HEK293 (cell line): Measurements from ENCODE around the gene SPP2.

Source experiments
- CTCF ChIA-PET: fragments of 350-600 bp; formaldehyde crosslinking; extraction: SDS; loops from one replicate; lab custom pipeline; 2021; ENCODE audit warnings: antibody characterized with exemption; lab: Yijun Ruan, JAX
- POLR2A ChIA-PET: fragments of 300-600 bp; formaldehyde crosslinking; extraction: SDS; loops from one replicate; lab custom pipeline; 2020; ENCODE audit warnings: antibody characterized with exemption, inconsistent platforms; lab: Yijun Ruan, JAX
- H3K27ac ChIP-seq: fragments of 200-500 bp; sonication (Bioruptor generic); 2 replicates; pipeline ENCODE4 v1.5.1; 2014; ENCODE audit warnings: low read depth, low read length, control low read depth, inconsistent platforms; ENCODE audit errors: extremely low read depth
- H3K36me3 ChIP-seq, 2 experiments: fragments of 200-500 bp in 1 of 2; sonication (Bioruptor generic) in 1 of 2; 1 replicate in 1 of 2; 2 replicates in 1 of 2; pipeline ENCODE4 v1.5.1; 2014 to 2017; ENCODE audit warnings: inconsistent platforms in 2 of 2, low read length in 2 of 2; ENCODE audit not compliant: control insufficient read depth in 2 of 2, insufficient read depth in 1 of 2
- H3K4me1 ChIP-seq: fragments of 200-500 bp; sonication (Bioruptor generic); 2 replicates; pipeline ENCODE4 v1.5.1; 2014; ENCODE audit warnings: mild to moderate bottlenecking, low read length, inconsistent platforms; ENCODE audit not compliant: control insufficient read depth, insufficient read depth
- H3K4me3 ChIP-seq: 2 replicates; pipeline ENCODE4 v1.5.1; 2011; ENCODE audit warnings: low read depth, mild to moderate bottlenecking, control low read depth, low read length, moderate library complexity
- H3K9me3 ChIP-seq: fragments of 200-500 bp; sonication (Bioruptor generic); 2 replicates; pipeline ENCODE4 v1.5.1; 2014; ENCODE audit warnings: low read depth, low read length, inconsistent platforms; ENCODE audit not compliant: control insufficient read depth, insufficient read depth
- KLF7 ChIP-seq: fragments of 450-650 bp; formaldehyde crosslinking; IDR thresholded peaks from 2 replicates; pipeline ENCODE4 v1.5.1; 2016; ENCODE audit warnings: missing biosample characterization, missing genetic modification characterization, borderline replicate concordance
- TCF7L2 ChIP-seq: IDR thresholded peaks from 2 replicates; pipeline ENCODE4 v1.6.1; 2011; ENCODE audit warnings: low read depth, mild to moderate bottlenecking, inconsistent platforms, low read length, moderate library complexity, borderline replicate concordance
- YY2 ChIP-seq: fragments of 450-650 bp; formaldehyde crosslinking; IDR thresholded peaks from 2 replicates; pipeline ENCODE4 v1.5.1; 2016; ENCODE audit warnings: missing biosample characterization, missing genetic modification characterization
- ZNF155 ChIP-seq: fragments of 450-650 bp; formaldehyde crosslinking; IDR thresholded peaks from 2 replicates; pipeline ENCODE4 v1.5.1; 2016; ENCODE audit warnings: missing biosample characterization, missing genetic modification characterization
- ZNF302 ChIP-seq: fragments of 450-650 bp; formaldehyde crosslinking; IDR thresholded peaks from 2 replicates; pipeline ENCODE4 v1.5.1; 2016; ENCODE audit warnings: missing biosample characterization, missing genetic modification characterization, low read depth
- ZNF324 ChIP-seq: fragments of 450-650 bp; formaldehyde crosslinking; IDR thresholded peaks from 2 replicates; pipeline ENCODE4 v1.5.1; 2016; ENCODE audit warnings: missing biosample characterization, missing genetic modification characterization
- ZNF335 ChIP-seq: fragments of 450-650 bp; formaldehyde crosslinking; conservative IDR thresholded peaks from 2 replicates; pipeline ENCODE4 v1.5.1; 2016; ENCODE audit warnings: missing biosample characterization, missing genetic modification characterization
- ZNF354C ChIP-seq: fragments of 450-650 bp; formaldehyde crosslinking; IDR thresholded peaks from 2 replicates; pipeline ENCODE4 v1.5.1; 2016; ENCODE audit warnings: missing biosample characterization, missing genetic modification characterization, low read depth, borderline replicate concordance
- ZNF391 ChIP-seq: fragments of 450-650 bp; formaldehyde crosslinking; IDR thresholded peaks from 2 replicates; pipeline ENCODE4 v1.5.1; 2016; ENCODE audit warnings: low read depth, missing biosample characterization, missing genetic modification characterization, borderline replicate concordance
- ZNF426 ChIP-seq: fragments of 450-650 bp; formaldehyde crosslinking; IDR thresholded peaks from 2 replicates; pipeline ENCODE4 v1.5.1; 2017; ENCODE audit warnings: missing biosample characterization, missing genetic modification characterization, mild to moderate bottlenecking, inconsistent platforms, moderate library complexity
- ZNF433 ChIP-seq: fragments of 450-650 bp; formaldehyde crosslinking; IDR thresholded peaks from 2 replicates; pipeline ENCODE4 v1.5.1; 2016; ENCODE audit warnings: missing biosample characterization, missing genetic modification characterization, low read depth
- ZNF514 ChIP-seq: fragments of 450-650 bp; formaldehyde crosslinking; IDR thresholded peaks from 2 replicates; pipeline ENCODE4 v1.5.1; 2016; ENCODE audit warnings: missing biosample characterization, missing genetic modification characterization
- ZNF621 ChIP-seq: fragments of 450-650 bp; formaldehyde crosslinking; IDR thresholded peaks from 2 replicates; pipeline ENCODE4 v1.5.1; 2017; ENCODE audit warnings: missing biosample characterization, missing genetic modification characterization
- ZNF654 ChIP-seq: fragments of 450-650 bp; formaldehyde crosslinking; IDR thresholded peaks from 2 replicates; pipeline ENCODE4 v1.5.1; 2016; ENCODE audit warnings: low read depth, missing biosample characterization, missing genetic modification characterization
- ZNF837 ChIP-seq: fragments of 450-650 bp; formaldehyde crosslinking; IDR thresholded peaks from 2 replicates; pipeline ENCODE4 v1.5.1; 2016; ENCODE audit warnings: missing biosample characterization, missing genetic modification characterization
- TF ChIP-seq, protein P1 (sequence below): fragments of 450-650 bp; formaldehyde crosslinking; IDR thresholded peaks from 2 replicates; pipeline ENCODE4 v1.5.1; 2016; ENCODE audit warnings: missing biosample characterization, missing genetic modification characterization
- TF ChIP-seq, protein P2 (sequence below): fragments of 450-650 bp; formaldehyde crosslinking; IDR thresholded peaks from 2 replicates; pipeline ENCODE4 v1.5.1; 2016; ENCODE audit warnings: missing biosample characterization, missing genetic modification characterization
- TF ChIP-seq, protein P3 (sequence below): fragments of 450-650 bp; formaldehyde crosslinking; IDR thresholded peaks from 2 replicates; pipeline ENCODE4 v1.5.1; 2016; ENCODE audit warnings: missing biosample characterization, missing genetic modification characterization

Gene SPP2

DNA sequence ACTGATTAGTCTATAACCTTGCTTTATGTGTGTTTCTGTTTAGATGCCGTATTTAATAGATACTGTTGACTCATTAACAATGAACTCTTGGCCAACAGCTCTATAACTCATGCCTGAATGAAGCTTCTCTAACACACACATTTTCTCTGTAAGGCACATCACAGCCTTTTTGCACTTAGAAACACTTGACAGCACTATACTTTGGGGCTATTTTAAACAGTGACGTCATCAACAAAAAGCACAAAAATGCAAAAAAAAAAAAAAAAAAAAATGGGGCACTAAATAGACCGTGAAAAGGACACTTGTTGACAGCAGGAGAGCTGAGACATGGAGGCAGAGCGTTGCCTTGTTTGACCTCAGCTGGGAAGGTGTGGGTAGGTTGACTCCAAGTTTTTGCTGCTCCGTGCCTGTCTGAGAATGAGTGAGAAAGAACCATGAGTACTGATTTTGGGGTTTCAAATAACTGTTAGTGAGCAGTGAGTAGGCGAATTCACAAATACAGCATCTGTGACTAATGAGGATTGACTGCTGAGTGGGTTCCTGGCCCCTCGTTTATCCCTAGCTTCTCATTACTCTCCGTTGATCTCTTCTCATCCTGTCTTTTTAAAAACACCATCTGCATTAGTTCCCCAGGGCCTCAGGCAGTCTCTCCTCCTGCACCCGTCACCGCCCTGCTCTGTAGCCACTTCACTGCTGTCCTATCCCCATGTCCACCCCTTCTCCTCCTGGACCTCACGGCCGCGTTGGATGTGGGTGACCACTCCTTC is 24.4 kb downstream of the SPP2 start:
- no peaks in the 10 kb centered on the region for H3K4me1 ChIP-seq
- no peaks in the 10 kb centered on the region for H3K36me3 ChIP-seq
- TF ChIP-seq ZNF335 (no peak), KLF7 (tag by site-specific recombination) (no peak), ZNF433 (tag by site-specific recombination) (no peak), ZNF654 (tag by site-specific recombination) (no peak), YY2 (tag by site-specific recombination) (no peak), ZNF514 (tag by site-specific recombination) (no peak), ZNF837 (no peak), ZNF354C (tag by site-specific recombination) (no peak), TCF7L2 (no peak), ZNF155 (no peak), ZNF324 (no peak), ZNF426 (no peak), ZNF621 (tag by site-specific recombination) (no peak)
- TF ChIP-seq, protein P1, sequence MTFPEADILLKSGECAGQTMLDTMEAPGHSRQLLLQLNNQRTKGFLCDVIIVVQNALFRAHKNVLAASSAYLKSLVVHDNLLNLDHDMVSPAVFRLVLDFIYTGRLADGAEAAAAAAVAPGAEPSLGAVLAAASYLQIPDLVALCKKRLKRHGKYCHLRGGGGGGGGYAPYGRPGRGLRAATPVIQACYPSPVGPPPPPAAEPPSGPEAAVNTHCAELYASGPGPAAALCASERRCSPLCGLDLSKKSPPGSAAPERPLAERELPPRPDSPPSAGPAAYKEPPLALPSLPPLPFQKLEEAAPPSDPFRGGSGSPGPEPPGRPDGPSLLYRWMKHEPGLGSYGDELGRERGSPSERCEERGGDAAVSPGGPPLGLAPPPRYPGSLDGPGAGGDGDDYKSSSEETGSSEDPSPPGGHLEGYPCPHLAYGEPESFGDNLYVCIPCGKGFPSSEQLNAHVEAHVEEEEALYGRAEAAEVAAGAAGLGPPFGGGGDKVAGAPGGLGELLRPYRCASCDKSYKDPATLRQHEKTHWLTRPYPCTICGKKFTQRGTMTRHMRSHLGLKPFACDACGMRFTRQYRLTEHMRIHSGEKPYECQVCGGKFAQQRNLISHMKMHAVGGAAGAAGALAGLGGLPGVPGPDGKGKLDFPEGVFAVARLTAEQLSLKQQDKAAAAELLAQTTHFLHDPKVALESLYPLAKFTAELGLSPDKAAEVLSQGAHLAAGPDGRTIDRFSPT (tag by site-specific recombination): no peak
- TF ChIP-seq, protein P2, sequence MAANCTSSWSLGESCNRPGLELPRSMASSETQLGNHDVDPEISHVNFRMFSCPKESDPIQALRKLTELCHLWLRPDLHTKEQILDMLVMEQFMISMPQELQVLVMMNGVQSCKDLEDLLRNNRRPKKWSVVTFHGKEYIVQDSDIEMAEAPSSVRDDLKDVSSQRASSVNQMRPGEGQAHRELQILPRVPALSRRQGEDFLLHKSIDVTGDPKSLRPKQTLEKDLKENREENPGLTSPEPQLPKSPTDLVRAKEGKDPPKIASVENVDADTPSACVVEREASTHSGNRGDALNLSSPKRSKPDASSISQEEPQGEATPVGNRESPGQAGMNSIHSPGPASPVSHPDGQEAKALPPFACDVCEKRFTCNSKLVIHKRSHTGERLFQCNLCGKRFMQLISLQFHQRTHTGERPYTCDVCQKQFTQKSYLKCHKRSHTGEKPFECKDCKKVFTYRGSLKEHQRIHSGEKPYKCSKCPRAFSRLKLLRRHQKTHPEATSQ (tag by site-specific recombination): no peak
- CTCF ChIA-PET: interaction anchor here (0.7 kb wide), 1 partner anchor 426 kb away, joined by 4 read pairs; no protein-coding TSS in a partner anchor
- POLR2A ChIA-PET: no interaction called here
- no peak overlapping the region for H3K27ac ChIP-seq
- no peak overlapping the region for H3K4me3 ChIP-seq
- H3K9me3 ChIP-seq: no peaks in the 10 kb centered on the region

DNA sequence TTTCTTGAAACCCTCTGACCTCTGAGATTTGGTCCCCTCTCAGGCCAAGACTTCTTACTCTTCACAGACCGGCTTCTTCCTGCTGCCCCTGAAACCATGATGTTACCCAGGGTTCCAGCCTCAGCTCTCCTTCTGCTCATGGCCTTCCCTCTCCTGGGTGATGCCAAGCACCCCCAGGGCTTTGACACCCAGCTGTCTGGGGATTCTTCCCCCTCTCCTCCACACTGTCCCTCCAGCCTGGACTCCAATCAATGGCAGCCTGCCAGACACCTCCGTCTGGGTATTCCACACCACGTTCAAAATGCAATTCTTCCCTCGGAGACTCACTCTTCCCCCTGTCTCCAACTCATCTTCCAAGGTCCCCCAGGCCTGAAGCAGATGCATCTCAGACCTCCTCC is 25.0 kb downstream of the SPP2 start:
- ChIA-PET POLR2A (no interaction called here), CTCF (interaction anchor here (0.5 kb wide), 1 partner anchor 55 kb away, joined by 4 read pairs; no protein-coding TSS in a partner anchor)
- H3K4me1 ChIP-seq: no peaks in the 10 kb centered on the region

More for the DNA sequence above, 25.0 kb downstream of the SPP2 start:
- Histone ChIP-seq H3K4me3 (no peak overlapping the region), H3K9me3 (no peaks in the 10 kb centered on the region), H3K36me3 (no peaks in the 10 kb centered on the region), H3K27ac (no peak overlapping the region)
- TF ChIP-seq ZNF391 (no peak), ZNF302 (tag by site-specific recombination) (no peak)
- TF ChIP-seq, protein P3, sequence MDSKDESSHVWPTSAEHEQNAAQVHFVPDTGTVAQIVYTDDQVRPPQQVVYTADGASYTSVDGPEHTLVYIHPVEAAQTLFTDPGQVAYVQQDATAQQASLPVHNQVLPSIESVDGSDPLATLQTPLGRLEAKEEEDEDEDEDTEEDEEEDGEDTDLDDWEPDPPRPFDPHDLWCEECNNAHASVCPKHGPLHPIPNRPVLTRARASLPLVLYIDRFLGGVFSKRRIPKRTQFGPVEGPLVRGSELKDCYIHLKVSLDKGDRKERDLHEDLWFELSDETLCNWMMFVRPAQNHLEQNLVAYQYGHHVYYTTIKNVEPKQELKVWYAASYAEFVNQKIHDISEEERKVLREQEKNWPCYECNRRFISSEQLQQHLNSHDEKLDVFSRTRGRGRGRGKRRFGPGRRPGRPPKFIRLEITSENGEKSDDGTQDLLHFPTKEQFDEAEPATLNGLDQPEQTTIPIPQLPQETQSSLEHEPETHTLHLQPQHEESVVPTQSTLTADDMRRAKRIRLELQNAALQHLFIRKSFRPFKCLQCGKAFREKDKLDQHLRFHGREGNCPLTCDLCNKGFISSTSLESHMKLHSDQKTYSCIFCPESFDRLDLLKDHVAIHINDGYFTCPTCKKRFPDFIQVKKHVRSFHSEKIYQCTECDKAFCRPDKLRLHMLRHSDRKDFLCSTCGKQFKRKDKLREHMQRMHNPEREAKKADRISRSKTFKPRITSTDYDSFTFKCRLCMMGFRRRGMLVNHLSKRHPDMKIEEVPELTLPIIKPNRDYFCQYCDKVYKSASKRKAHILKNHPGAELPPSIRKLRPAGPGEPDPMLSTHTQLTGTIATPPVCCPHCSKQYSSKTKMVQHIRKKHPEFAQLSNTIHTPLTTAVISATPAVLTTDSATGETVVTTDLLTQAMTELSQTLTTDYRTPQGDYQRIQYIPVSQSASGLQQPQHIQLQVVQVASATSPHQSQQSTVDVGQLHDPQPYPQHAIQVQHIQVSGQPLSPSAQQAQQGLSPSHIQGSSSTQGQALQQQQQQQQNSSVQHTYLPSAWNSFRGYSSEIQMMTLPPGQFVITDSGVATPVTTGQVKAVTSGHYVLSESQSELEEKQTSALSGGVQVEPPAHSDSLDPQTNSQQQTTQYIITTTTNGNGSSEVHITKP (tag by site-specific recombination): no peak
